ENCODE results near the gene ATCAY.

ATCAY gene

DNA sequence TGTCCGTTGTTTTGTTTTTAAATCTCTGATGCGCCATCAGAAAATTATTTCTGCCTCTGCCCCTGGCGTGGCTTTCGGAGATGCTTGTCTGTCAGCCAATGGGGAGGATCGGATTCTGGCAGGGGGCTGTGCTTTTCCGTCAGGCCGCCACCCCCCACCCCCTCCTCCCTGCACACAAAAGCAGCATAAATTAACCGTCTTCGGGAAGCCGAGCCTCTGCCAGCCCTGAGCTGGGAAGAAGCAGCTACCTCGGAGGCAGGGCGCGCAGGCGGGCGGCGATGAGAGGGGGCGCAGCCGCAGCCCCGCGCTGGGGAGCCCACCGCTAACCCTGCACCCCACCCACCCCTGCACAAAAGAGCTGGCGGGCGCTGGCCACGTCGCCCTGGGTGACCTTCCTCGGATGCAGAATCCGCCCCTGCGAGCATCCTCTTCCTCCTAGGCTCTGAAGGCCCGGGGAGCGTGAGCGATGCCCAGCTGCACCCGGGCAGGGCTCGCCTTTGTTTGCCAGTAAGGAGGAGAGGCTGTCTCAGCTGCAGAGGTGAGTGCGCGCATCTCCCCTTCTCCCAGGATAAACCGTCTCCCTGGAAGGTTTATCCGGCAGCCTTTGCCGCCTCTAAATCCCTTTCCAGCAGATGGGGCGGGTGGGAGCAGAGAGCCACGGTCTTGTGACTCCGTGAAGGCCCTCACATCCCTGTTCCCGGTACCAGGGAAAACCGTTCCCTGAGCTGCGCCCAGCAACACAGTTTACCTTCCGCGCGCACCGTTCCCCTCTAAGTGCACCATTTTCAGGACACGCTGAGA lies at the start of gene ATCAY:
Gene ATCAY, plus strand, starts transcription at position 215 of the 801 bp plus-strand sequence. CDS start 5,083 bp downstream, outside the sequence.
- no peak within 1 kb of the TSS for H3K27ac ChIP-seq
- H3K4me1 ChIP-seq: peaks cover 6% of the 10 kb centered on the region
- no peak within 1 kb of the TSS for H3K9ac ChIP-seq
- no peaks in the 10 kb centered on the region for H4K20me1 ChIP-seq
- no peak within 1 kb of the TSS for H3K4me3 ChIP-seq
- no peak within 1 kb of the TSS for H3K4me2 ChIP-seq
- no peaks in the 10 kb centered on the region for H3K9me3 ChIP-seq
- peaks cover 31% of the 10 kb centered on the region for H3K27me3 ChIP-seq
- no peak for TF ChIP-seq Cebpa-rat (IDR thresholded peaks at IDR 0.05)
- no peaks in the 10 kb centered on the region for H3K36me3 ChIP-seq

DNA sequence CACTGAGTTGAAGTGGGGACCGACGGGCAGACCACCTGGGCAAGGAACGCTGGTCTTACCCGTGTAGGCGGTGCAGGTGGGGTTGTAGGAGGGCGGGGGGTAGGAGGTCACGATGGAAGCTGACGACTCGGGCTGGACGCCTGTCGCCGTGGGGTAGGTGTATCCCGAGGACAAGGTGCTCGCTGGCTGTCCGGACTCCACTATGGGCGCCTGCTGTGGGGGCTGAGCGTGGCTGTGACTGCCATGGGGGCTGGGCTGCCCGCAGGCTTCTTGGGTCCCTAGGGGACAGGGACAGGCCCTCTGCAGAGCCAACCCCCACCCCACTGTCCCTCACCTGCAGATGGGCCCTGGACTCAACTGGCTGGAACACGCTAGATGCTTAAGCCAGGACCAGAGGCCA lies 48.9 kb upstream of the ATCAY start:
- Histone ChIP-seq H3K9me3 (0 out of 2 replicates have a peak, but pooled peaks cover under 1% of the 10 kb centered on the region), H3K27ac (no peak overlapping the region), H3K4me3 (no peak overlapping the region), H3K4me1 (peaks cover 20% of the 10 kb centered on the region), H3K27me3 (no peaks in the 10 kb centered on the region), H4K20me1 (no peaks in the 10 kb centered on the region), H3K36me3 (no peaks in the 10 kb centered on the region), H3K9ac (0 out of 2 replicates have a peak overlapping the region, but pooled peaks have one; percentile 10), H3K4me2 (peak overlapping the region; percentile 80)
- no peak for TF ChIP-seq Cebpa-rat (IDR thresholded peaks at IDR 0.05)

- no peaks in the 10 kb centered on the region for H4K20me1 ChIP-seq
- peak overlapping the region; percentile 80 for H3K4me2 ChIP-seq
Observed at GRCh38 chr19:3832001-3832400, 48.5 kb upstream of the ATCAY start.

DNA sequence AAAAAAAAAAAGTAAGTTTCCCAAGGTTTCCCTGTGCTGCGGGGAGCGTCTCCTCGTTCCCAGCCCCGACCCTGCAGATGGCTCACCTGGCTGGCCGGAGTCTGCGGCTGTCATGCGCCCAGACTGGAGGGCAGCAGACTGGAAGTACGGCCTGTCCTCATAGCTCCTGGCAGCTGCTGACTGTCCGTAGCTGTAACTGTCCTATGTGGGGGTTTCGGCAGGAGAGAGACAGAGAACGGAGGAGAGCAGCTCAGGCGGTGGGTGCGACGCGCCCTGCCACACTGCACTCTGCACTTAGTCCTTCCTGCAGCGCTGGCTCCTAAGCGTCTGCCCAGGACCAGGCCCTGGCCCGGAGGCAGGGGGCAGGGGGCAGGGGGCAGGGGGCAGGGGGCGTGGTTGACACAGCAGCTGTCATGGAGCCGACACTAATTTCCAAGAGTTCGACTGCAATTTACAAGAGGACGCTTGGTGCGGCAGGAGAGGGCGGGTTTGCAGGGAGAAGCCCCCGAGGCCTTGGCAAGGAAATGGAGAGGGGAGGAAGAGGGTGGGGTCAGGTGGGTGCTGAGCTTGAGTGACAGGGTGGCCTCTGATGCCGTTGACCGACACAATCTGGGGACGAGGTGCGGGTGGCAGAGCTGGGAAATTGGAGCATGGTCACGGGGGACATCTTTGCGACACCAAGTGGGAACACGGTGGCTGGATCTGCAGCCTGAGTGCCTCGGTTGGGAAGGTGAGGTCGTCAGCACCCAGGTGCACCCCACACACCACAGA lies 46.7 kb upstream of the ATCAY start:
- Histone ChIP-seq H3K27me3 (no peaks in the 10 kb centered on the region), H3K4me3 (no peak overlapping the region), H3K36me3 (no peaks in the 10 kb centered on the region), H3K9me3 (peaks cover 14% of the 10 kb centered on the region), H3K4me1 (peaks cover 20% of the 10 kb centered on the region), H3K4me2 (no peak overlapping the region), H4K20me1 (no peaks in the 10 kb centered on the region), H3K9ac (no peak overlapping the region), H3K27ac (no peak overlapping the region)
- no peak for TF ChIP-seq Cebpa-rat (IDR thresholded peaks at IDR 0.05)

More at GRCh38 chr19:3832001-3832400, 48.5 kb upstream of the ATCAY start:
- Histone ChIP-seq H3K27ac (no peak overlapping the region), H3K9ac (no peak overlapping the region), H3K4me1 (peaks cover 20% of the 10 kb centered on the region), H3K36me3 (no peaks in the 10 kb centered on the region), H3K4me3 (no peak overlapping the region), H3K9me3 (peaks cover 4% of the 10 kb centered on the region), H3K27me3 (no peaks in the 10 kb centered on the region)
- no peak for TF ChIP-seq Cebpa-rat (IDR thresholded peaks at IDR 0.05)

DNA sequence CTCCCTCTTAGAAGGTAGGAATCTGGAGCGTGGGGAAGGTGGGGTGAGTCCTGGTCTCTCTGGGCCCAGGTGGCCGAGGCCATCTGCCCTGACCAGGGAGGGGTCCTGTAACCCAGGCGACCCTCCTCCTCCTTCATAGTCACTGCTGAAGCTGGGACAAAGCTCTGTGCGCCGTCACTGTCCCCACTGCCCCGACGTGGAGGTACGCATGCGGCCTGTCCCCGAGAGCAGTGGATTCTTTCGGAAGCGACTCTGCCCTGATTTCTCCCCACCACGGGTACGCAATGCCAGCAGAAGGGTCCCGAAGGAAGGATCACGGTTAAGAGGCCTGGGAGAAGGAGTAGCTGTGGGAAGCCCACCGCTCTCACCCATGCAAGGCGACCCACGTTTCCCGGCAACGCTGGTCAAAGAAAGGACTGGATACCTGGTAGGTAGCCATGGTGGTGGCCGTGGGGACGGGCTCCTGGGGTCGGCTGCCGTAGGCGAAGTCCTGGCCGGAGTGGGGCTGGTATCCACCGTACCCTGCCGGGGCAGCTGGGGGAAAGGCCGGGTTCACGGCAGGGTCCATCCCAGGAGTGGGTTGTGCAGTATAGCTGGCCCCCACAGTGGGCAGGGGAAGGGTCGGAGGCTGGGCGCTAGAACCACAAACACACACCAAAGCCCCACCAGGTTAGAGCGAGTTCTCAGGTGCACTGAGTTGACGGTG lies 46.0 kb upstream of the ATCAY start:
- Histone ChIP-seq H3K4me1 (peaks cover 20% of the 10 kb centered on the region), H3K4me3 (no peak overlapping the region), H4K20me1 (no peaks in the 10 kb centered on the region), H3K27ac (no peak overlapping the region), H3K36me3 (no peaks in the 10 kb centered on the region), H3K4me2 (no peak overlapping the region), H3K27me3 (no peaks in the 10 kb centered on the region), H3K9me3 (peaks cover 14% of the 10 kb centered on the region), H3K9ac (no peak overlapping the region)
- TF ChIP-seq Cebpa-rat (IDR thresholded peaks at IDR 0.05): no peak

GRCh38 chr19:3835055-3835435 lies 45.4 kb upstream of the ATCAY start:
- Histone ChIP-seq H3K9ac (no peak overlapping the region), H3K4me2 (no peak overlapping the region), H3K27ac (no peak overlapping the region), H3K4me3 (no peak overlapping the region), H3K9me3 (peaks cover 14% of the 10 kb centered on the region), H3K4me1 (peaks cover 25% of the 10 kb centered on the region), H3K27me3 (no peaks in the 10 kb centered on the region), H4K20me1 (no peaks in the 10 kb centered on the region), H3K36me3 (no peaks in the 10 kb centered on the region)
- no peak for TF ChIP-seq Cebpa-rat (IDR thresholded peaks at IDR 0.05)

DNA sequence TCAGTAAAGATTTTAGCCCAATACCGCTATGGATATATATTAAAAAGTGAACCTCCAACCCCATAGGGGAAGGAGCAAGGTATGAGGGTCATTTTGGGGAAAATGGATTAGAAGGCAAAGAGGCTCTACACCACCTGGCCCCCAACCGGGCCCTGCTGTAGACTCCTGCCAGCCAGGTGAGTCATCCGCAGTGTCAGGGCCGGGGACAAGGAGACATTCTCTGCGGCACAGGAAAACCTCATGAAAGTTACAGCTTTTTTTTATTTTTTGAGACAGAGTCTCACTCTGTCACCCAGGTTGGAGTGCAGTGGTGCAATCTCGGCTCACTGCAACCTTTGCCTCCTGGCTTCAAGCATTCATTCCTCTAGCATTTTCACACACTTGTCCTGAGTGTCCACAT lies 43.6 kb upstream of the ATCAY start:
- Histone ChIP-seq H3K27me3 (no peaks in the 10 kb centered on the region), H4K20me1 (no peaks in the 10 kb centered on the region), H3K4me2 (no peak overlapping the region), H3K9ac (no peak overlapping the region), H3K36me3 (no peaks in the 10 kb centered on the region), H3K4me1 (peaks cover 7% of the 10 kb centered on the region), H3K9me3 (peaks cover 14% of the 10 kb centered on the region), H3K27ac (no peak overlapping the region), H3K4me3 (no peak overlapping the region)
- no peak for TF ChIP-seq Cebpa-rat (IDR thresholded peaks at IDR 0.05)

DNA sequence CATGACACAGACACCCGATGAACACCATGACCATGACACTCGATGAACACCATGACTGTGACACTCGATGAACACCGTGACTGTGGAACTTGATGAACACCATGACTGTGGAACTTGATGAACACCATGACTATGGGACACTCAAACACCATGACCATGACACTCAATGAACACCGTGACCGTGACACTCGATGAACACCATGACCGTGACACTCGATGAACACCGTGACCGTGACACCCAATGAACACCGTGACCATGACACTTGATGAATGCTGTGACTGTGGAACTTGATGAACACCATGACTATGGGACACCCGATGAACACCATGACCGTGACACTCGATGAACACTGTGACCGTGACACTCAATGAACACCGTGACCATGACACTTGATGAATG lies 43.2 kb upstream of the ATCAY start:
- no peaks in the 10 kb centered on the region for H3K36me3 ChIP-seq
- H3K4me2 ChIP-seq: no peak overlapping the region
- no peak for TF ChIP-seq Cebpa-rat (IDR thresholded peaks at IDR 0.05)
- H3K9ac ChIP-seq: no peak overlapping the region
- no peaks in the 10 kb centered on the region for H3K27me3 ChIP-seq
- no peak overlapping the region for H3K4me3 ChIP-seq
- peaks cover 14% of the 10 kb centered on the region for H3K9me3 ChIP-seq
- H3K4me1 ChIP-seq: 0 out of 2 replicates have a peak, but pooled peaks cover 6% of the 10 kb centered on the region
- H4K20me1 ChIP-seq: no peaks in the 10 kb centered on the region
- H3K27ac ChIP-seq: no peak overlapping the region

- no peaks in the 10 kb centered on the region for H3K36me3 ChIP-seq
- H3K4me3 ChIP-seq: no peak overlapping the region
- H4K20me1 ChIP-seq: no peaks in the 10 kb centered on the region
- H3K27me3 ChIP-seq: no peaks in the 10 kb centered on the region
- no peak overlapping the region for H3K27ac ChIP-seq
- peaks cover 14% of the 10 kb centered on the region for H3K9me3 ChIP-seq
- H3K4me2 ChIP-seq: no peak overlapping the region
- TF ChIP-seq Cebpa-rat (IDR thresholded peaks at IDR 0.05): no peak
- H3K4me1 ChIP-seq: 0 out of 2 replicates have a peak, but pooled peaks cover 6% of the 10 kb centered on the region
- no peak overlapping the region for H3K9ac ChIP-seq
Observed at GRCh38 chr19:3837922-3838321, 42.6 kb upstream of the ATCAY start.

Measured in BLaER1 (cell line).